Cerebellar nuclear complex (tissue), 1 donor: ENCODE results near the gene HAP1.
"Not testable (repeated sequence)": the region's sequence is repeated elsewhere in the genome, so short reads cannot be mapped to it uniquely, and the experiment has no call there.

Experiments used
- DNase-seq, 2 experiments: peaks; one replicate each; lab custom pipeline; 2025; lab: John Stamatoyannopoulos, UW

HAP1 gene, protein sequence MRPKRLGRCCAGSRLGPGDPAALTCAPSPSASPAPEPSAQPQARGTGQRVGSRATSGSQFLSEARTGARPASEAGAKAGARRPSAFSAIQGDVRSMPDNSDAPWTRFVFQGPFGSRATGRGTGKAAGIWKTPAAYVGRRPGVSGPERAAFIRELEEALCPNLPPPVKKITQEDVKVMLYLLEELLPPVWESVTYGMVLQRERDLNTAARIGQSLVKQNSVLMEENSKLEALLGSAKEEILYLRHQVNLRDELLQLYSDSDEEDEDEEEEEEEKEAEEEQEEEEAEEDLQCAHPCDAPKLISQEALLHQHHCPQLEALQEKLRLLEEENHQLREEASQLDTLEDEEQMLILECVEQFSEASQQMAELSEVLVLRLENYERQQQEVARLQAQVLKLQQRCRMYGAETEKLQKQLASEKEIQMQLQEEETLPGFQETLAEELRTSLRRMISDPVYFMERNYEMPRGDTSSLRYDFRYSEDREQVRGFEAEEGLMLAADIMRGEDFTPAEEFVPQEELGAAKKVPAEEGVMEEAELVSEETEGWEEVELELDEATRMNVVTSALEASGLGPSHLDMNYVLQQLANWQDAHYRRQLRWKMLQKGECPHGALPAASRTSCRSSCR

DNA sequence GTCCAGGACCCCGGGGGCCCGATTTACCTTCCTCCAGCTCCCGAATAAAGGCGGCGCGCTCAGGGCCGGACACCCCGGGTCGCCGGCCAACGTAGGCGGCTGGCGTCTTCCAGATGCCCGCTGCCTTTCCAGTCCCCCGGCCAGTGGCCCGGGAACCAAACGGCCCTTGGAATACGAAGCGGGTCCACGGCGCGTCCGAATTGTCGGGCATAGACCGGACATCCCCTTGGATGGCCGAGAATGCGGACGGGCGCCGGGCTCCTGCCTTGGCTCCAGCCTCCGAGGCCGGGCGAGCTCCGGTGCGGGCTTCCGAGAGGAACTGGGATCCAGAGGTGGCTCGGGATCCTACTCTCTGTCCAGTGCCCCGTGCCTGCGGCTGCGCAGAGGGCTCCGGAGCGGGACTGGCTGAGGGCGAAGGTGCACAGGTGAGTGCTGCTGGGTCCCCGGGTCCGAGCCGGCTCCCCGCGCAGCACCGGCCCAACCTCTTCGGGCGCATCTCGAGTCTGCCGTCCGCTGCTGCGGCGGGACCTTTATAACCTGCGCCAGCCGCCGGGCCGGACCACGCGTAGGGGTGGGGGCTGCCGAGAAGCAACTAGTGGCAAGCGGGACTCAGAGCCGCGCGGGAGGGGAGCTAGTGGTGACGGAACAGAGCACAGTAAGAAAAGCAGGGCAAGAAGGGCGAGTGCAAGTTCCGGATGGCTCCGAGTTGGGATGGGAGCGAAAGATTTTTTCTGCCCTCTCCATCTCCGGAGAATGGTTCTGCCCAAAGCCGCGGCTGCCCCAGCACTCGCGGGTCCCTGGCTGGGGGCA is at the start of gene HAP1:
TSS of gene HAP1 (minus strand) at position 505 of the 810 bp plus-strand sequence. CDS start at position 496, 9 bp downstream.
- DNase-seq, result no peak

DNA sequence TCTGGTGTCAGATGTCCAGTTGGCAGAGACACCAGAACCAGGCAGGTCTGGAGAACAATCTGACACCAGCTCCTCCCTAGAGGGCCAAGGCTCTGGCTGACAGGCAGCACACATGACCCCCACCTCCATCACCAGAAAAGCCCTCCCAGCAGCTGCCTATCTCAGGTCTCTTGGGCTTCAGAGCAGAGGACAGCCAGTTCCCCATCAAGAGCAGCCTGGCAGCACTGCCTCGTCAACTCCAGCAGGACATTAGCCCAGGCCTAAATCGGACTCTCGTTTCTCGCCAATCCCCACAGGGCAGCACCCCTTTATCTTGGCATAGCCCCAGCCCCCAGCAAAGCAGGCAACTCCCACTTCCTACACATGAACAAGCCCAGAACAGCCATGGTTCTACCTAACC is 47.7 kb upstream of the HAP1 start:
- no peak for DNase-seq

DNA sequence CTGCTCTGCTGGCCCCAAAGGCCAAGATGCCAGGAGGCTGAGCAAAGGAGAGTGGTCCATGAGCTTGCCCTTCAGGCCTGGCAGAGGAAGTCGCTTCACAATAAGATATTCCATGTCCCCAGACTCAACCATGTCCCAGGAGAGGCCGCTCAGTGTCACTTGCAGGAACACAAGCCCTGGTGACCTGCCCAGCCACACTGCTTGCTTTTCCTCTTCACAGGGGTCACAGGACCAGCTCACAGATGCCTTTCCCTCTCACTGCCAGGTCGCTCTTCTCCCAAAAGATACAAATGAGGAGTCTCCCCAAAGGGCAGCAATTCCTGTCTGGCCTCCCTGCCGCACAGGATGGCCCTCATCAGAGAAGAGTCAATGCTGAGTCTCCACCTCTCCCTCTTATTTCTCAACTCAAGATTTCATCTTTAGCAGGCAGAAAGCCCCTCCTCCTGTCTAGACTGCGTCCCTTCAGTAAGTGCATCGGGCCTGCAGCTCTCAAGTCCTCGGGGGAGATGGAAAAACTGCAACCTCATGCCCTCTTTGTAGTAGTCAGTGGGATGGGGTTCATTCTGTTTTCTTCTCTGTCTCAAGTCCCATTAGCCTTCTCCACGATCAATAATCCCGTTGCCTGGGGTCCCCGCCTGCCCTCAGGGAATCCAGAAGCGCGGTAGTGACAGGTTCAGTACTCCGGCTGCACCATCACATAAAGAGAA is 47.1 kb upstream of the HAP1 start:
- no peak for DNase-seq

DNA sequence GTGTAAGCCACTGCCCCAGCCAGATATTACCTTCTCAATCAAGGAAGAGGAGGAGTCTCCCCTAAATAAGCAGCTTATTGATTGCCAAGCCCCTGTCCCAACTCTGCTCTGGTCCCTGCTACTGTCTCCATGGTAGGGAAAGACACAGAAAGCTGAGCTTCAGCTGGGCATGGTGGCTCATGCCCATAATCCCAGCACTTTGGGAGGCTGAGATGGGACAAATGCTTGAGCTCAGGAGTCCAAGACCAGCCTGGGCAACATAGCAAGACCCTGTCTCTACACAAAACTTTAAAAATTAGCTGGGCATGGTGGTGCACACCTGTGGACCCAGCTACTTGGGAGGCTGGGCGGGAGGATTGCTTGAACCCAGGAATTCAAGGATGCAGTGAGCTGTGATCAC is 45.5 kb upstream of the HAP1 start:
- no peak for DNase-seq

DNA sequence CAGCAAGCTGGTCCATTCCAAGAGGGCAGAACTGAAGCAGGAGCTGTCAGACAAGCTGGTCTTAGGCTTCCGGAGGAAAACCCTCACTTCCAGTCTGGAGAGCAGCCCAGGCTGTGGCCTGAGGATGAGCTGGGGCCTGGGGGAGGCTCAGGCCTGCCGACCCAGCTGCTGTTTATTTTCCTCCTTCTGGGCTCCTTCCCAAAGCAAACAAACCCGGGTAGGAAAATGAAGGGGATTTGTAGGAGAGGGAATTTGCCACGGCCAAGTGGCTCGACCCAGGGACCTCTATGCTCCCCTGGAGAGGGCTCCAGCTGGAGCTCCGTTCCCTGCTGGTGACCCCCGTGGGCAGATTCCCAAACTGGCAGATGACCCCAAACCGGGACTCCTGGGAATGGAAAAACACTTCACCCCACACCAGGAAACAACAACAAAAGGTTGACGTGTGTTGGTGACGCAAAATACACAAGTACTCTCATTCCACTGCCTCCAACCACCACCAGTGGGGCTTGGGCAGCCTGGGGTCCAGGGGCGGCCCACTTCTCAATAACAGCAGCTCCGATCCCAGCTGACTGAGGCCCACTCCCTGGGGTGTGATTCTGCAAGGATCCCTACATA is 43.2 kb upstream of the HAP1 start:
- peak in 1 of 2 experiments; percentile 66 for DNase-seq

DNA sequence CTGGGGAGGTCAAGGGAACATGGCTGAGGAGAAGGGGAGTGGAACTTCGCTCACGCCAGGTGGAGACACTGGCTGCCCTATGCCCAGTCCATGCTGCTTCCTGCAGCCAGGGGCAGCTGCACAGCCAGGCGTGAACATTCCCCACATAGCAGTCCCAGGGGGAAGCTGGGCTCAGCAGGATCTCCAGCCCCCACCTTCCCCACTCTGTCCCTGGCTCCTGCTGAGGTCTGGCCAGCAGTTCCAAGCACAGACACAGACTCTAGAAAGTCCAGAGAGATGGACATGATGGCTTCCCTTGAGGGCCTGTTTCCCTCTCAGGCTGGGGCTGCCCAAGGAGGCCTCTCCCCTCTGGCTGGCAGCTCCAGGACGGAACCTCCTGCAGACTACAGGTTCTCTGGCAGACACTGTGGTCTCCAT is 42.7 kb upstream of the HAP1 start:
- DNase-seq, result no peak

DNA sequence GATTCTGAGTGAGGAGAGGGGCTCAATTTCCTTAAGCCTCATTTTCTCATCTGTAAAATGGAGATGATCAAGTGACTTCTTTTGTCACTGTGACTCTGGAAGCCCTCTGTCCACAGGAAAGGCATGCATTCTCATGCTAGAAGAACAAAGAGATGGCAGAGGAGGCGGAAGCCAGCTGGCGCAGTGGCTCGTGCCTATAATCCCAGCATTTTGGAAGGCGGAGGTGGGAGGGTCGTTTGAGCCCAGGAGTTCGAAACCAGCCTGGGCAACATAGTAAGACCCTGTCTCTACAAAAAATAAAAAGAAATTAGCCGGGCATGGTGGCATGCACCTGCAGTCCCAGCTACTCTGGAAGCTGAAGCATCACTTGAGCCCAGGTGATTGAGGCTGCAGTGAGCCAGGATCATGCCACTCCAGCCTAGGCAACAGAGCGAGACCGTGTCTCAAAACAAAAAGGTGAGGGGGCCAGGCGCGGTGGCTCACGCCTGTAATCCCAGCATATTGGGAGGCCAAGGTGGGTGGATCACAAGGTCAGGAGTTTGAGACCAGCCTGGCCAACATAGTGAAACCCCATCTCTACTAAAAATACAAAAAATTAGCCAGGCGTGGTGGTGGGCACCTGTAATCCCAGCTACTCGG is 41.9 kb upstream of the HAP1 start:
- DNase-seq, result not testable (repeated sequence)

DNA sequence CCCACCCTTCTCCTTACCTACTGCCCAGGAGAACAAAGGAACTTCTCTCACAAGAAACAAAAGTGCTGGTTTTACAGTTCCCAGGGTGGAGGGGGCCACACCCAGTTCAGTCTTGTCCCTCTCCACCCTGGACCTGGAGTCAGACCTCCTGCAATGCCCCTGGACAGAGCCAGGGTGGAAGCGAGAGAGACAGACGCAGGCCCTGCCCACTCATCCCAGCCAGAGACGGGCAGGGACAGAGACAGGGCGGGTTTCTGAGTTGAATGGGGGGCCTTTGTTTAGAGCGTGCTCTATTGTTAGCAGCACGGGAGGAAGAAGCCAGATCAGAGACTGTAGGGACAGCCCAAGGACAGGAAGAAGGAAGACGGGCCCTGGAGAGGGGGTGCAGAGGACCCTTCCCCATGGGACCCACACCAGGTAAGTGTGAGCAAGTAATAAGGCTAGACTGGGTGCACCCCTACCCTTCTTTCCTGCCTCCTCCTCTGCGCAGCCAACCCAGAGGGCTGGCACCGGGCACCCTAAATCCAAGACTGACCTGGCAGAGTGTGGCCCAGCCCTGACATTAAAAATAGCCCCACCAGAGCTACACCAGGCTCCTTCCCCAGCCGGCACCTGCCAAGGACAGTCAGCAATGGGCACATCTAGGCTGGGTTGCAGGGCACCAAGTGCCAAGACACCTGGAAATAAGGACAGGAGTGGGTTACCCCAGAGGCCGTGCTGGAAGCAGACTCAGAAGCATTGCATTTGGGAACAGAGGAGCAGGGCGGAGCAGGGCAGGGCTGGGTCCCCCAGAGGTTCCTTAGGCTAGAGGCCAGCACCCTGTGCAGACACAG is 41.2 kb upstream of the HAP1 start:
- no peak for DNase-seq

DNA sequence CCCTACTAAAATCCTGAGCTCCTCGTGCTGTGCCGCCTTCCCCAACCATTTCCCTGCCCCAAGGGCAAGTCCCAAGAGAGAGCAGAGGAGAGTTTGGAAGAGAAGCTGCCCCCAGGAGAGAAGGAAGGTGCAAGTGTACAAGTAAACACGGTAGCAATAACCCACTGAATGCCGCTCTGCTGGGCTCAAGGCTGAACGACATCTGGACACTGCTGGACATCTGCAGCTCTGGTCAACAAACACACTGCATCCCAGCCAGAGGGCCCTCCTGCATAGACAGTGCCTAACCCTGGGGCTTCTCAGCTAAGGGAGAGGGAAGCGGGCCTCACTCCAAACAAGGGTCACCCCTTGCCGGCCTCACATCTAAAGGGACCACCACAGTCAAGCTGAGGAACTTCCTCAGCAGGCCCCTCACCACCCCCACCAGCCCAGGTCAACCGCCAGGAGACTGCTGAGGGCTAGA is 39.3 kb upstream of the HAP1 start:
- DNase-seq, result no peak

DNA sequence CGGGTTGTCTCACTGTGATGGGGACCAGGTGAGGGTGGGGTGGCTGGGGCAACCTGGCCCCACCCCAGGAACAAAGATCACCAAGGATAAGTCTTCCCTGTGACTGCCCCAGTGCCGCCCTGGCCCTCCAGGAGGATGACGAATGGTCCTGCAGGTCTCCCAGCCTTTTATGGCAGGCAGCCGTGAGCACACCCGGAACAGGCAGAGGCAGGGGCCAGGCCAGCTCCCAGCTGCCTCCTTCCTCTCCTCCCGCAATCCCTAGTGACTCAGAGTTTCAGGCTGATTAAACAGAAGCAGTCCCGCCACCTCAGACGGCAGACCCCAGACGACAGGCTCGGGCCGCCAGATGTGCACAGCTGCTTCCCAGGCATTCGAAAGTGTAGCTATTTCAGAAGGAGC is 38.7 kb upstream of the HAP1 start:
- DNase-seq, result no peak

DNA sequence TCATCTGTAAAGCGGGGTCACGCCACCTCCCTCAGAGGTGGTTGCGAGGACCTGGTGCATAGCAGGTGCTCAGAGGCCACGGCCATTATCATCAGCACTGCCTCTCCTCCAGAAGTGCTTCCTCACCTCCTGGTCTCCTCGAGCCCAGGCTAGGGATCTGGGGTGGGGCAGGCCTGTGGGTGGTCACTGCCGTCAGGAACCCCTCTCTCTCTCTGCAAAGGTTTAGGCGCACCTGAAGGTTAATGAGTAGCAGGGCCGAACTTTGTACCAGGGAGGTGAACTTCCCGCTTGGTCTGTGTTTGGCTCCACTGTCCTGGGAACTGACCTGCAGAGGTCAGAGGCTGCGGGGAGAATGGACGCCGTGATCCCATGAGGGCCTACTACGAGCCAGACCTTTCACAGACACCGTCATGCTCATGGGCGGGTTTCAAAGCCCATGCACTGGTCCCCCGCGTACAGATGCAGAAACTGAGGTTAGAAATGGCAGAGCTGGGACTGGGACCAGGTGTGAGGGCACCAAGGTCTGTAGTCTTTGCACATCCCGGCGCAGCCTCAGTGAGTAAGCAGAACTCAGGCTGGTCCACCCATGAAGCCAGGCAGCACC is 38.2 kb upstream of the HAP1 start:
- no peak for DNase-seq

DNA sequence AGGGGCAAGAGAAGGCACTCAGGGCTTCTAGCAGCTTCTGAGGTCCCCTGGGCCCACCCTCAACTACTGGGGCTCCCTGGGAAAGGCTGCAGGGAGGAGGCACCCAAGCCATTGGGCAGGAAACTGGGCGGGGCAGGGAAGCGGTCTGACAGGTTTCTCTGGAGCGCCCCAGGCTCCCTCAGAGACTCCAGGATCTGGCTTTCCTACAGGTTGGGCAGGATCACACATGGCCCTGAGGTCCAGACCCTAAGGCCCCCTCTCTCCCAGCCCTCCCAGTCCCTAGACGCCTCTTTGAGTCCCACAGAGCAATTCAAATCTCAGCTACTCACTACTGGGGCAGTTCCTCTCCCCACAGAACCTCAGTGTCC is 37.8 kb upstream of the HAP1 start:
- DNase-seq, result no peak

DNA sequence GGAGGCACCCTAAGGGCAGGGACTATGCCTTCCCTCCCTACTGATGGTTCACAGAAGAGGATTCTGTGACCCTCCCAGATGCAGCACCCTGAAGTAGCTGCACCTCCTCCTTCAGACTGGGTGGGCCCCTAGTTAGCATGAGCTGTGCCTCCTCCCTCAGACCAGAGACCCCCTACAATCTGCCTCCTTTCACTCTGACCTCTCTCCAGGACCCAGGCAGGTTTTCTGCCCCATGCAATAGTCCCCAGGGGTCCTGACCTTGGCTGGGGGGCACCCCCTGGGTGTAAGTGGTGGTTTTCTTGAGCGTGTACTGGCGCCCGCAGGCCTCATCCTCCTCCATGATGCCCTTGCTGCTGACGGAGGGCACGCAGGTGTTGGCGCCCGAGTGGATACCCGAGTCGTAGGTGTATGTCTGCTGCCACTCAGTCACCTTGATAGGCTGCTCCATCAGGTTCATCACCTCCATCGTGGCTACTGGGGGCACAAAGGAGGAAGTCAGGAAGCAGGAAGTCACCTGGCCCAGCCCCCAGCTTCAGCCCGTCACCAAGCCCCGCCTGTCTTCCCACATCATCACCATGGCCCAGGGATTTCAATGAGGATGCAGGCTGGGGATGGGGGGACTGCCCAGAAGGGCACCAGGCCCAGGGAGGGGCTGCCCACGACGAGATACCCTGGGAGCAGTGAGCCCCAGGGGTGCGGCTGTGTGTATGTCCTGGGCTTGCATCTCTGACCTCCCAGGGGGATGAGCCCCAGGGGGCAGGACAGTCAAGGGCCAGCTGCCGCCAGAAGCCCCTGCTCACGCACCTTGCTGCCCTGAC is 37.2 kb upstream of the HAP1 start:
- no peak for DNase-seq

DNA sequence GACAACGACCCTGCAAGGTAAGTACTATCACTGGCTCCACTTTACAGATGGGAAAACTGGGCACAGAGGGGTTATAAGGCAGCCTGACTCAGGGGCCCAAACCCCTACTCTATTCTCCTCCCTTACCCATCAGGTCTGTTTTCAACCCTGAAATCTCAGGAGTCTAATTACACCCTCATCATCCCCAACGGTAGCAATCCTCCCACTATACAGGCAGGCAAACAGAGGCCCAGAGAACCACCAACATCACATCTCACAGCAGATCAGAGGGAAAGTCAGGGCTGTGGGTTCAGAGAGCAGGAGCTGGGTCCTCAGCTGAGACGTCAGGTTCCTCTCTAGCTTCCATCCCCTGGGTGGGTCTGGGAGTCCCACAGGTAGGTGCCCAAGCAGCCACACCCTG is 35.5 kb upstream of the HAP1 start:
- no peak for DNase-seq

DNA sequence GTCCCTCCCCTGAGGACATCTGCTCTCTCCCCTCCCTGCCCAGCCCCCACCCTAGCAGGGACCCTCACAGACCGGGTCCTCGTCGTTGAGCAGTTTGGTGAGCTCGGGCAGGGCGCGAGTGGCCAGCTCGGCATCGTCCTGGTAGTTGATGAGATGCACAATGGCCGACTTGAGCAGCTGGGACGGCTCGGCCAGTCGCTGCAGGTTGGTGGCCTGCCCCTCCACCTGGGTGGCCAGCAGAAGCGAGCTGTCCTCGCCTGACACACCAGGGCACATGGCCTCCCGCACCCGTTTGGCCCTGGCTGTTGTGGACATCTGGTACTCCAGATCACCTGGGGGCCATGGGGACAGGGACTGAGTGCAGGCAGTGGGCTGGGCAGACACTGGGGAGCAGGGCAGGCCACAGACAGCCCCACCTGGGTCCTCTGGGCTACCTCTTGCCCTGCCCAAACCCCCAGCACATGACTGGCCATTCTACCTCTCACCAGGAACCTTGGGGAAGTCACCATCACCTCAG is 35.0 kb upstream of the HAP1 start:
- no peak for DNase-seq

DNA sequence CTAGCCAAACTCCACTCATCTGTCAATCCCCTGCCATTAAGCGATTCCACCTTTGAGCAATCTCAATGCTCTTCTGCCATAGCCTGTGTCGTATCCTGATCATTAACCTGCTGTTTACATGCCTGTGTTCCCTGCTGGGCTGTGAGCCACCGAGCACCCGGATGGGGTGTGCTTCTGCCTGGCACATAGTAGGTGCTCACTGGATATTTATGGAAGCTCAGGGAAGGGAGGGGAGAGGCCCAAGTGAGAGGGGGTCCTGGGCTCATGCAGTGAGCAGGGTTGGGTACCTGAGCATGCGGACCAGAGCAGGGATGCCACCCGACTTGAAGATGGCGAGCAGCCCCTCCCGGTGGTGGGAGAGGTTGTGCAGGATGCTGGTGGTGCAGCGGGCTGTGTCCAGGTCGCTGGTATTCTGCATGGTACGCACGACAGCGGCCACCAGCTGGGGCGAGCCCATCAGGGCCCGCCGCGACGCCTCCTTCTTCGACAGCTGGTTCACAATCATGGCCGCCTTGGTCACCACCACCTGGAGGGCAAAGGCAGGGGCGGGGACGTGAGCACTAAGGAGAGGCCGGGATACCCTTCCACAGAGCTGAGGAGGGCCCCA is 34.3 kb upstream of the HAP1 start:
- DNase-seq, result no peak

DNA sequence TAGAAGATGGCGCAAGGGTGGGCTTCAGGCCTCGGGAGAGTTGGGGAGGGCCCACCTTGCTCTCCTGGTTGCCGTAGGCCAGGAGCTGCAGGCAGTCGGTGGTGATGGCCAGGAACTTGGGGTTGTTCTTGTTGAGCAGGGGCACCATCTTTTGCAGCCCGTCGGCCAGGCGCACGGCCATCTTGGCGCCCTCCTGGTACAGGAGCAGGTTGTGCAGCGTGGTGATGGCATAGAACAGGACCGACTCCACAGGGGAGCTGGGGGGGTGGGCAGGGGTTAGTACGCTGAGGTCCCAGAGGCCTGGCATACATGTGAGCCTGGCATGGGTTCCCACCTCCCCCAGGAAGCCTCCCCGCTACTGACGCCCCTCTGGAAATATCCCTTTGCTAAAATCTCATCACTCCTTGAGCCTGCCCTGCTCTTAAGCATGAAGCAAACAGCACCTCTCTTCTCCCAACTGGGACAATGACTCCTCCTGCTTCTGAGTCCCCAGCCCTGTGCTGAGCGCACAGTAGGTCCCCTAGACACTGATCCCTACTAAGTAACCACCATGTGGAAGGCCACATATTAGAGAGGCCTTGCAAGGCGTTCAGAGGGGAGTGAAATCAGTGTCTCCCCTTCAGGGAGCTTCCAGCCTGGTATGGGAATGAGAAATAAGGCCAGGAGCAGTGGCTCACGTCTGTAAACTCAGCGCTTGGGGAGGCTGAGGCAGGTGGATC is 33.0 kb upstream of the HAP1 start:
- DNase-seq, result no peak

DNA sequence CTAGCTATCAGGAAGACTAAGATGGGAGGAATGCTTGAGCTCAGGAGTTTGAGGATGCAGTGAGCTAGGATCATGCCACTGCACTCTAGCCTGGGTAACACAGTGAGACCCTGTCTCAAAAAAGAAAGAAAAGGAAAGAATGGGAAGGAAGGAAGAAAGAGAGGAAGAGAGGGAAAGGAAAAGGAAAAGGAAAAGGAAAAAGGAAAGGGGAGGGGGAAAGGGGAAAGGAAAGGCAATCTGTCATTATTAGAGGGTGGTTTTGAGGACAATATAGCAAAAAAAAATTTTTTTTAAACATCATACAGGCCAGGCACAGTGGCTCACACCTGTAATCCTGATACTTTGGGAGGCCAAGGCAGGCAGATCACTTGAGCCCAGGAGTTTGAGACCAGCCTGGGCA is 31.7 kb upstream of the HAP1 start:
- no peak for DNase-seq
